Measurements from ENCODE around the gene TBC1D19.

GRCh38 chr4:26594778-26595177 lies 10.9 kb downstream of the TBC1D19 start:
- TF ChIP-seq, protein P1, sequence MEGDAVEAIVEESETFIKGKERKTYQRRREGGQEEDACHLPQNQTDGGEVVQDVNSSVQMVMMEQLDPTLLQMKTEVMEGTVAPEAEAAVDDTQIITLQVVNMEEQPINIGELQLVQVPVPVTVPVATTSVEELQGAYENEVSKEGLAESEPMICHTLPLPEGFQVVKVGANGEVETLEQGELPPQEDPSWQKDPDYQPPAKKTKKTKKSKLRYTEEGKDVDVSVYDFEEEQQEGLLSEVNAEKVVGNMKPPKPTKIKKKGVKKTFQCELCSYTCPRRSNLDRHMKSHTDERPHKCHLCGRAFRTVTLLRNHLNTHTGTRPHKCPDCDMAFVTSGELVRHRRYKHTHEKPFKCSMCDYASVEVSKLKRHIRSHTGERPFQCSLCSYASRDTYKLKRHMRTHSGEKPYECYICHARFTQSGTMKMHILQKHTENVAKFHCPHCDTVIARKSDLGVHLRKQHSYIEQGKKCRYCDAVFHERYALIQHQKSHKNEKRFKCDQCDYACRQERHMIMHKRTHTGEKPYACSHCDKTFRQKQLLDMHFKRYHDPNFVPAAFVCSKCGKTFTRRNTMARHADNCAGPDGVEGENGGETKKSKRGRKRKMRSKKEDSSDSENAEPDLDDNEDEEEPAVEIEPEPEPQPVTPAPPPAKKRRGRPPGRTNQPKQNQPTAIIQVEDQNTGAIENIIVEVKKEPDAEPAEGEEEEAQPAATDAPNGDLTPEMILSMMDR (IDR thresholded peaks at IDR 0.05) = no peak
- TF ChIP-seq EP300 (IDR thresholded peaks at IDR 0.05) (no peak), POLR2AphosphoS5 (IDR thresholded peaks at IDR 0.05) (no peak)
